ENCODE measurements around the gene SOHLH2.

GRCh38 chr13:36261011-36261410 lies 46.7 kb upstream of the SOHLH2 start:
- TF ChIP-seq CTCF (IDR thresholded peaks at IDR 0.05; ENCODE audit: low read depth, low read length, missing input control) (no peak), YY1 (IDR thresholded peaks at IDR 0.05) (no peak), MAX (IDR thresholded peaks at IDR 0.05) (no peak), HNF4A (conservative IDR thresholded peaks at IDR 0.05) (no peak), GABPA (IDR thresholded peaks at IDR 0.05 in 1 of 2, conservative IDR thresholded peaks at IDR 0.05 in 1 of 2) (no peak), FOXA1 (IDR thresholded peaks at IDR 0.05) (no peak), NR2F2 (IDR thresholded peaks at IDR 0.05) (no peak), RXRA (IDR thresholded peaks at IDR 0.05) (no peak), SP1 (IDR thresholded peaks at IDR 0.05) (no peak), JUND (IDR thresholded peaks at IDR 0.05) (no peak)
- TF ChIP-seq, protein P1, sequence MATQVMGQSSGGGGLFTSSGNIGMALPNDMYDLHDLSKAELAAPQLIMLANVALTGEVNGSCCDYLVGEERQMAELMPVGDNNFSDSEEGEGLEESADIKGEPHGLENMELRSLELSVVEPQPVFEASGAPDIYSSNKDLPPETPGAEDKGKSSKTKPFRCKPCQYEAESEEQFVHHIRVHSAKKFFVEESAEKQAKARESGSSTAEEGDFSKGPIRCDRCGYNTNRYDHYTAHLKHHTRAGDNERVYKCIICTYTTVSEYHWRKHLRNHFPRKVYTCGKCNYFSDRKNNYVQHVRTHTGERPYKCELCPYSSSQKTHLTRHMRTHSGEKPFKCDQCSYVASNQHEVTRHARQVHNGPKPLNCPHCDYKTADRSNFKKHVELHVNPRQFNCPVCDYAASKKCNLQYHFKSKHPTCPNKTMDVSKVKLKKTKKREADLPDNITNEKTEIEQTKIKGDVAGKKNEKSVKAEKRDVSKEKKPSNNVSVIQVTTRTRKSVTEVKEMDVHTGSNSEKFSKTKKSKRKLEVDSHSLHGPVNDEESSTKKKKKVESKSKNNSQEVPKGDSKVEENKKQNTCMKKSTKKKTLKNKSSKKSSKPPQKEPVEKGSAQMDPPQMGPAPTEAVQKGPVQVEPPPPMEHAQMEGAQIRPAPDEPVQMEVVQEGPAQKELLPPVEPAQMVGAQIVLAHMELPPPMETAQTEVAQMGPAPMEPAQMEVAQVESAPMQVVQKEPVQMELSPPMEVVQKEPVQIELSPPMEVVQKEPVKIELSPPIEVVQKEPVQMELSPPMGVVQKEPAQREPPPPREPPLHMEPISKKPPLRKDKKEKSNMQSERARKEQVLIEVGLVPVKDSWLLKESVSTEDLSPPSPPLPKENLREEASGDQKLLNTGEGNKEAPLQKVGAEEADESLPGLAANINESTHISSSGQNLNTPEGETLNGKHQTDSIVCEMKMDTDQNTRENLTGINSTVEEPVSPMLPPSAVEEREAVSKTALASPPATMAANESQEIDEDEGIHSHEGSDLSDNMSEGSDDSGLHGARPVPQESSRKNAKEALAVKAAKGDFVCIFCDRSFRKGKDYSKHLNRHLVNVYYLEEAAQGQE (IDR thresholded peaks at IDR 0.05), result no peak
- TF ChIP-seq, protein P2, sequence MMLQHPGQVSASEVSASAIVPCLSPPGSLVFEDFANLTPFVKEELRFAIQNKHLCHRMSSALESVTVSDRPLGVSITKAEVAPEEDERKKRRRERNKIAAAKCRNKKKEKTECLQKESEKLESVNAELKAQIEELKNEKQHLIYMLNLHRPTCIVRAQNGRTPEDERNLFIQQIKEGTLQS (IDR thresholded peaks at IDR 0.05), result no peak

Data from liver (tissue), 3 donors.